Kidney (tissue), 14 donors: ENCODE measurements around the gene PACS2. TPM values are rescaled to one million over a fixed set of nuclear protein-coding genes. Genes with fewer than 3 reads are reported as not detected.

Experiments
- DNase-seq, 5 donors: peaks; one replicate each; pipeline ENCODE4 v3.0.0-alpha.2; 2013 to 2020
- FAIRE-seq: peaks from 2 replicates; lab custom pipeline; 2012; peaks lifted over from hg19 to GRCh38; lab: Jason Lieb, UNC
- H3K27ac ChIP-seq, 2 donors: one replicate each; pipeline ENCODE4 v1.7.0; 2013; ENCODE audit warnings: low read depth in 2 of 2, low read length in 2 of 2, inconsistent platforms in 1 of 2
- H3K27me3 ChIP-seq: one replicate; pipeline ENCODE4 v1.7.1; 2013; ENCODE audit warnings: low read length, inconsistent platforms; ENCODE audit not compliant: control insufficient read depth, insufficient read depth
- H3K36me3 ChIP-seq, 3 donors: one replicate each; pipeline versions ENCODE4 v1.7.0 to v1.7.1; 2013; ENCODE audit warnings: low read length in 3 of 3, control low read depth in 1 of 3, inconsistent platforms in 1 of 3; ENCODE audit not compliant: insufficient read depth in 3 of 3, control insufficient read depth in 2 of 3
- H3K4me1 ChIP-seq, 3 donors: one replicate each; pipeline versions ENCODE4 v1.7.0 to v1.7.1; 2013; ENCODE audit warnings: low read length in 3 of 3, inconsistent platforms in 1 of 3, low read depth in 1 of 3; ENCODE audit not compliant: control insufficient read depth in 2 of 3, insufficient read depth in 2 of 3
- H3K4me3 ChIP-seq, 3 donors: one replicate each; pipeline versions ENCODE4 v1.7.0 to v1.8.1; 2013; ENCODE audit warnings: low read length in 3 of 3, control low read depth in 1 of 3, inconsistent platforms in 1 of 3
- H3K9ac ChIP-seq, 3 donors: one replicate each; pipeline versions ENCODE4 v1.7.0 to v1.7.1; 2013; ENCODE audit warnings: low read length in 3 of 3, control low read depth in 1 of 3, inconsistent platforms in 1 of 3
- H3K9me3 ChIP-seq, 3 donors: one replicate each; pipeline versions ENCODE4 v1.7.0 to v1.7.1; 2013; ENCODE audit warnings: low read length in 3 of 3, control low read depth in 1 of 3, inconsistent platforms in 1 of 3; ENCODE audit not compliant: control insufficient read depth in 2 of 3, insufficient read depth in 1 of 3
- CTCF ChIP-seq: IDR thresholded peaks from 3 replicates; pipeline ENCODE4 v1.5.1; 2012; ENCODE audit warnings: mild to moderate bottlenecking, moderate library complexity, borderline replicate concordance; ENCODE audit not compliant: insufficient read depth; ENCODE audit errors: extremely low read depth
- intact Hi-C: fragments of 100-400 bp; cut with DNase I; formaldehyde crosslinking; loops from one replicate; pipeline ENCODE4 v1.11.1; 2022
- polyA plus RNA-seq: library from polyadenylated mRNA; stranded (reverse); fragments of 350-450 nt; fragmentation: Illumina TruSeq; extraction: RNeasy Lipid Tissue Mini Kit (QIAGEN cat#74804); gene quantifications from one replicate; pipeline ENCODE4 v1.2.3, GENCODE V29; 2014; ENCODE audit warnings: low read depth, low replicate concordance; ENCODE audit not compliant: insufficient read depth
- total RNA-seq: library from RNA; stranded (reverse); fragmentation: NEBNext Ultra II Directional; extraction: Animal tissue kit (Norgen Biotek cat#: 25700); gene quantifications from one replicate; pipeline ENCODE4 v1.2.1, GENCODE V29; 2021
- donor health status: control.
- donor health status: control.
- donor health status: control.
- donor health status: control.
- donor health status: control.
- donor health status: DM: yes; HTN: yes; CAD: no.
- donor health status: Normal renal cell carcinoma (clear cell type).

PACS2 gene
- total and polyA plus RNA-seq, 2 donors from 2014 or later = 35.7 to 83.9 TPM

- no peak overlapping the region for H3K4me3 ChIP-seq
- peak in 1 of 5 donors; percentile 60 for DNase-seq
- TF ChIP-seq CTCF = no peak
Measured at GRCh38 chr14:105394714-105395537, 80.4 kb downstream of the PACS2 start.

GRCh38 chr14:105395538-105395854 lies 80.9 kb downstream of the PACS2 start:
- FAIRE-seq = no peak
- Histone ChIP-seq H3K9ac (no peak overlapping the region), H3K4me1 (peaks cover 0 to 13% (median 5%) of the 10 kb centered on the region in 3 donors), H3K4me3 (no peak overlapping the region), H3K9me3 (peaks cover 0 to 2% (median 0%) of the 10 kb centered on the region in 3 donors), H3K27me3 (no peaks in the 10 kb centered on the region), H3K36me3 (no peaks in the 10 kb centered on the region), H3K27ac (no peak overlapping the region)
- intact Hi-C loops = no loop called here
- no peak for TF ChIP-seq CTCF
- DNase-seq = peak in 1 of 5 donors; percentile 35

More at GRCh38 chr14:105394714-105395537, 80.4 kb downstream of the PACS2 start:
- peaks cover 0 to 13% (median 5%) of the 10 kb centered on the region in 3 donors for H3K4me1 ChIP-seq
- H3K36me3 ChIP-seq = no peaks in the 10 kb centered on the region
- FAIRE-seq = no peak
- intact Hi-C loops = no loop called here
- peaks cover 0 to 2% (median 0%) of the 10 kb centered on the region in 3 donors for H3K9me3 ChIP-seq
- no peaks in the 10 kb centered on the region for H3K27me3 ChIP-seq
- H3K27ac ChIP-seq = no peak overlapping the region
- no peak overlapping the region for H3K9ac ChIP-seq

GRCh38 chr14:105397350-105397931 lies 82.9 kb downstream of the PACS2 start:
- Histone ChIP-seq H3K27me3 (no peaks in the 10 kb centered on the region), H3K9me3 (peaks cover 0 to 6% (median 0%) of the 10 kb centered on the region in 3 donors), H3K9ac (peak overlapping the region in 1 of 3 donors; percentile 56), H3K36me3 (no peaks in the 10 kb centered on the region), H3K27ac (no peak overlapping the region), H3K4me1 (peaks cover 0 to 13% (median 5%) of the 10 kb centered on the region in 3 donors), H3K4me3 (peak overlapping the region; percentile 5 to 79 (median 46))
- DNase-seq (peak in 1 of 5 donors; percentile 76), FAIRE-seq (no peak)
- intact Hi-C loops = no loop called here
- TF ChIP-seq CTCF = no peak
